K562 (cell line): Measurements from ENCODE around the gene NKAIN1.

Source experiments
- CTCF ChIP-seq, 3 experiments: IDR thresholded peaks in 2 of 3; conservative IDR thresholded peaks in 1 of 3; 2 replicates each; pipeline ENCODE4 v1.5.1; 2011 to 2012; ENCODE audit warnings: low read length in 3 of 3, mild to moderate bottlenecking in 3 of 3, control low read depth in 2 of 3, improper control_type of control experiment in 1 of 3, inconsistent platforms in 1 of 3, low read depth in 1 of 3, mixed read lengths in 1 of 3, moderate library complexity in 1 of 3; ENCODE audit not compliant: insufficient read depth in 2 of 3
- EP300 ChIP-seq: IDR thresholded peaks from 2 replicates; pipeline ENCODE4 v1.6.1; 2012; ENCODE audit warnings: low read length, improper control_type of control experiment
- HDAC6 ChIP-seq: IDR thresholded peaks from 2 replicates; pipeline ENCODE4 v1.6.1; 2012; ENCODE audit warnings: low read depth, mild to moderate bottlenecking, control low read depth, inconsistent platforms, low read length, moderate library complexity
- MLLT1 ChIP-seq, 2 experiments: fragments of 450-650 bp; IDR thresholded peaks; 2 replicates each; pipeline ENCODE4 v1.6.1; 2016
- NR2C2 ChIP-seq, 2 experiments: fragments of 200-800 bp in 1 of 2; sonication (Bioruptor generic) in 1 of 2; sonication (generic) in 1 of 2; formaldehyde crosslinking in 1 of 2; IDR thresholded peaks; 2 replicates each; pipeline versions ENCODE4 v1.6.1 to v1.8.0; 2016 to 2022; ENCODE audit warnings: mild to moderate bottlenecking in 1 of 2, missing compliant biosample characterization in 1 of 2, missing genetic modification characterization in 1 of 2, missing genetic modification reagents in 1 of 2
- POLR2A ChIP-seq: fragments of 450-650 bp; conservative IDR thresholded peaks from 2 replicates; pipeline ENCODE4 v1.6.1; 2016
- REST ChIP-seq, 2 experiments: fragments of 450-650 bp; formaldehyde crosslinking in 1 of 2; IDR thresholded peaks; 2 replicates each; pipeline versions ENCODE4 v1.4.0 to v1.6.1; 2014 to 2020; ENCODE audit warnings: mild to moderate bottlenecking in 2 of 2, borderline replicate concordance in 1 of 2, low read depth in 1 of 2
- SP1 ChIP-seq: sonication (generic); formaldehyde crosslinking; IDR thresholded peaks from 2 replicates; pipeline ENCODE4 v1.8.1; 2022; ENCODE audit warnings: mild to moderate bottlenecking, missing genetic modification reagents
- ZBTB12 ChIP-seq: fragments of 250-450 bp; sonication (Bioruptor Pico); IDR thresholded peaks from 2 replicates; pipeline ENCODE4 v1.4.0; 2020

- TF ChIP-seq REST (IDR thresholded peaks at IDR 0.05; ENCODE audit: borderline replicate concordance) (no peak), REST (CRISPR knock-in tag; IDR thresholded peaks at IDR 0.05; ENCODE audit: low read depth) (no peak), EP300 (no peak), CTCF (IDR thresholded peaks at IDR 0.05 in 2 of 3, conservative IDR thresholded peaks at IDR 0.05 in 1 of 3; ENCODE audit: insufficient read depth in 2 of 3, low read depth in 1 of 3, low read length in 3 of 3) (no peak), MLLT1 (IDR thresholded peaks at IDR 0.05) (no peak), POLR2A (no peak), NR2C2 (CRISPR knock-in tag; IDR thresholded peaks at IDR 0.05) (no peak), NR2C2 (tag; IDR thresholded peaks at IDR 0.05) (no peak), HDAC6 (no peak), SP1 (no peak), ZBTB12 (CRISPR knock-in tag) (no peak)
These were observed 75.8 kb downstream of the NKAIN1 start for GRCh38 chr1:31163866-31164265.
